MCF 10A (cell line): Measurements from ENCODE around the gene FLT3. TPM values are rescaled to one million over a fixed set of nuclear protein-coding genes. Genes with fewer than 3 reads are reported as not detected.

ENCODE experiments used
- BruUV-seq: library from RNA; stranded (reverse); fragments of 400-500 nt; replicated peaks from 2 replicates; lab custom pipeline; 2021; lab: Mats Ljungman, UMichigan
- CTCF ChIA-PET: fragments of 300-600 bp; sonication (Branson Sonifier 250); formaldehyde crosslinking; extraction: SDS; loops from one replicate; lab custom pipeline; 2021; ENCODE audit warnings: antibody characterized with exemption, inconsistent platforms; lab: Yijun Ruan, JAX
- POLR2A ChIA-PET: fragments of 300-600, 350-650 bp; sonication (Branson Sonifier 250); formaldehyde crosslinking; extraction: SDS; loops from one replicate; lab custom pipeline; 2020; ENCODE audit warnings: antibody characterized with exemption, inconsistent platforms; lab: Yijun Ruan, JAX
- DNase-seq: peaks from one replicate; pipeline ENCODE4 v3.0.0-alpha.2; 2018; ENCODE audit not compliant: unreplicated experiment
- H3K27ac Mint-ChIP-seq: one replicate; pipeline ENCODE4 v1.8.0; 2022; ENCODE audit warnings: mild to moderate bottlenecking, low read depth, mixed read lengths; ENCODE audit not compliant: unreplicated experiment
- H3K27me3 Mint-ChIP-seq: one replicate; pipeline ENCODE4 v1.8.0; 2022; ENCODE audit warnings: mixed read lengths; ENCODE audit not compliant: insufficient read depth, unreplicated experiment
- H3K36me3 Mint-ChIP-seq: one replicate; pipeline ENCODE4 v1.8.0; 2022; ENCODE audit warnings: mild to moderate bottlenecking, moderate library complexity, mixed read lengths; ENCODE audit not compliant: insufficient read depth, unreplicated experiment
- H3K4me1 Mint-ChIP-seq: one replicate; pipeline ENCODE4 v1.8.0; 2022; ENCODE audit warnings: mixed read lengths; ENCODE audit not compliant: insufficient read depth, unreplicated experiment
- H3K4me3 Mint-ChIP-seq: one replicate; pipeline ENCODE4 v1.8.0; 2022; ENCODE audit warnings: mild to moderate bottlenecking, moderate library complexity, mixed read lengths; ENCODE audit not compliant: unreplicated experiment
- H3K9me3 Mint-ChIP-seq: one replicate; pipeline ENCODE4 v1.8.0; 2022; ENCODE audit warnings: mixed read lengths; ENCODE audit not compliant: unreplicated experiment
- CTCF ChIP-seq: fragments of 200-600 bp; IDR thresholded peaks from one replicate; pipeline ENCODE4 v1.8.0; 2022; ENCODE audit warnings: antibody characterized with exemption, mild to moderate bottlenecking; ENCODE audit not compliant: unreplicated experiment
- intact Hi-C: fragments of 100-400 bp; cut with micrococcal nuclease; formaldehyde crosslinking; loops from 2 replicates; pipeline ENCODE4 v1.14.1; 2022
- total RNA-seq: library from RNA; stranded (reverse); gene quantifications from 2 replicates; pipeline ENCODE4 v1.2.3, GENCODE V29; 2022

Gene FLT3
- total RNA-seq, 1 experiment from 2014 or later: not detected

DNA sequence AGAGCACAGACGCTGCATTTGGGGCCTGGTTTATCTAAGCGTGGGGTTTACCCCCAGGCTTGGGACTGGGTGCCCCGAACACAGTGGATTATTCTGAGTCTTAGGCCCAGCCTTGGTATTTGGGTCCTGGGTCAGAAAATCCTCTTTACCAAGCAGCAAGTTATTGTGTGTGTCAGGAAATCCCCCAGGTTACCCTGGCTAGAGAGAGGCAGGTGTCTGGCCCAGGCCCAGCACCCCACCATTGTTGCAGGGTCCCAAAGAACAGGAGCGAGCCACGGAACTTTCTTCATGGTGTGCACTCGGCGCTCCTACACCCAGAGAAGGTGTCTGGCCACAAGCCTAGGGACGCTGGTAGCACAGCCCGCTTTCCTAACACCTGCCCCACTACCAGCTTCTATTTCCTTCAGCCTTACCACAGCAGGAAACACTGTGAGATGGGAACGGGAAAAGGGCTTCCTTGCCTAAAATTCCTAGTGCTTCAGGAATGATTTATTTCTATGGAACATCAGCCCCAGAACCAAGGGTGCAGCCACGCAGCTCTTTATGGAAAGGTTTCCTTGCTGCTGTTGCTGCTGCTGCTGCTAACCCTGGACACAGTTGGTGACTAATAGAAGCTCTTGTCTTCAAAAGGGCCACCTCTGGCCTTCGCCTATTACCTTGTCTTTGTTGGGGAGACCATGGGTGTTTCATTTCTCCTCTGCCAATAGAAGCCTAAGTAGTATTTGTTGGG is 123.8 kb downstream of the FLT3 start:
- CTCF ChIA-PET: interaction anchor here (0.6 to 2.0 kb wide), 4 partner anchors 16 to 149 kb away, joined by 3 to 10 read pairs (median 6); no protein-coding TSS in a partner anchor
- intact Hi-C loops: no loop called here

DNA sequence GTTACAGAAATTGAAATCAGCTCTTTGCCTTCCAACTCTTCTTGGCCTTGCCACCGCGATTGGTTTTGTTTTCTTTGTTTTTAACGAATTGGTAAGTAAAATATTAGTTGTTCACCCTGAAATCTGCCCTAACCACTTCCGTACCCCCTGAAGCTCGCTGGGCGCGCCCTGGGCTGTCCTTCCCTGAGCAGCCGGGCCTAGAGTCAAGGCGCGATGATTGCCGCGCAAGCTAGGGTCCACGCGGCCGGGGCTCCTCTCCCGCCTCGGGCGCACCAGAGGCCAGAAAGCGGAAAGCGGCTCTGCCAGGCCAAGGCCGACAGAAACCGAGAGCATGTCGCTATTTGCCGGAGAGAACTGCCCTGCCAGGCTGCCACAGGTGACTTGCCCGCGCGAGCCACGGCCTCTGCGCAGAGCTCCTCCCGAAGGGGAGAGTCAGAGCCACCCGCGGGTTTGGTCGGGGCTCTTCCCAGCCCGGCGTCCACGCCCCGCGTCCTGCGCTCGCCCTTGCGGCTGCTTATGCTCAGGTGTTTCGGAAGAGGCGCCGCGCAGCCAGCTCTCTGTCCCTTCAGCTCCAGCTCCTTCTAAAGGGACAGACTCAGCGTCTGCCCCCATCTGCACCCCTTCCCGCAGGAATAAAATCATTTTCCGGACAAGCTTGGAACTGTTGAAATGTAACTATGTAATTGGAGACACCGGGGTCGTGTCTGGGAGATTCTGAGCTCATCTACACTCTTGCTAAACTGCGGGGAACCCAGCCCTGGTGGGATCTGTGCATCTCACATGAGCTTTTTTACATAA is 124.6 kb downstream of the FLT3 start:
- CTCF ChIA-PET: interaction anchor here (0.6 to 2.6 kb wide), 8 partner anchors 8 to 613 kb away, joined by 3 to 10 read pairs (median 4); no protein-coding TSS in a partner anchor
- no peak overlapping the region for H3K27ac Mint-ChIP-seq
- DNase-seq: no peak
- no TSS peak for BruUV-seq
- peaks cover 68% of the 10 kb centered on the region for H3K27me3 Mint-ChIP-seq
- no peaks in the 10 kb centered on the region for H3K9me3 Mint-ChIP-seq
- H3K36me3 Mint-ChIP-seq: peaks cover 5% of the 10 kb centered on the region
- H3K4me3 Mint-ChIP-seq: no peak overlapping the region
- POLR2A ChIA-PET: no interaction called here
- intact Hi-C loops: no loop called here
- H3K4me1 Mint-ChIP-seq: peaks cover 7% of the 10 kb centered on the region
- no peak for TF ChIP-seq CTCF

More for the DNA sequence above, 123.8 kb downstream of the FLT3 start:
- BruUV-seq: no TSS peak
- Mint-ChIP-seq H3K4me1 (peaks cover 7% of the 10 kb centered on the region), H3K36me3 (peaks cover 5% of the 10 kb centered on the region), H3K27me3 (peaks cover 74% of the 10 kb centered on the region), H3K9me3 (no peaks in the 10 kb centered on the region), H3K4me3 (no peak overlapping the region), H3K27ac (no peak overlapping the region)
- no peak for TF ChIP-seq CTCF
- POLR2A ChIA-PET: no interaction called here
- DNase-seq: no peak

DNA sequence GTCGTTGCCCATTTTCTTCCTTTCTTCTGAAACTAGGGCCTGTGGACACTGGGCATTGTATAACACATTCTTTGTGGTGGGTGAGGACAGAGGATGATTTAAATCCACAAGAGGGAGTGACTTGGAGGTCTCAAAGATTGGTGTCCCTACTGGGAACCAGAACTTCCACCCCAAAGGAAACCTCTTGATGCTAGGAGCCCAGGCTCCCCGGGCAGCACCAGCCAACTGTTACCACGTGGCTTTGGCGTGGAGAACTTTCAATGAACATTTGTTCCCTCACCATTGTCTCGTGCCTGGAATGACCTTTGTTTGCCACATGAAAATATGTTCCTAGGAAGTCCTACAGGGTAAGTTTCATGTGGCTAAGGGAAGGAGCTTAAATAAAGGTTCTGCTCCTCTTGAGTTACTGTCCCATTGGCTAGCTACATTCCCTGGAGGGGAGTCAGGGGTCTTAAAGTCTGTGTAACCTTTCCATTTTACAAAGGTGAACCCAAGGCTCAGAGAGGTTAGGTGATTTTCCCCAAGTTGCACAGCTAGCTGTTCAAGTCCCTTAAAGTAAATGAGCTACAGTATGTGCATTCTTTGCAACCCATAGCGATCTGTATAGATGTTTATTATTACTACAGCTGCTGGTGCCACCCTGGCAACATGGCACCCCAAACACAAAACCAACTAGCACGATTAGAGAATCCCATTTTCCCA is 126.3 kb downstream of the FLT3 start:
- ChIA-PET POLR2A (interaction anchor here (0.7 kb wide), 1 partner anchor 28 kb away, joined by 3 read pairs; no protein-coding TSS in a partner anchor), CTCF (interaction anchor here (0.6 to 2.6 kb wide), 2 partner anchors 10 to 15 kb away, joined by 3 to 10 read pairs; no protein-coding TSS in a partner anchor)
- no TSS peak for BruUV-seq
- H3K4me3 Mint-ChIP-seq: no peak overlapping the region
- TF ChIP-seq CTCF: no peak
- no peaks in the 10 kb centered on the region for H3K4me1 Mint-ChIP-seq
- no peaks in the 10 kb centered on the region for H3K9me3 Mint-ChIP-seq
- H3K36me3 Mint-ChIP-seq: no peaks in the 10 kb centered on the region
- peaks cover 68% of the 10 kb centered on the region for H3K27me3 Mint-ChIP-seq
- intact Hi-C loops: no loop called here
- DNase-seq: no peak
- H3K27ac Mint-ChIP-seq: no peak overlapping the region
